Hepatocyte (in vitro differentiated cells): ENCODE results near the gene HINFP. TPM values are rescaled to one million over a fixed set of nuclear protein-coding genes. Genes with fewer than 3 reads are reported as not detected.

ENCODE experiments used
- DNase-seq: peaks from one replicate; pipeline ENCODE4 v3.0.0-alpha.2; 2016; ENCODE audit warnings: low spot score
- H2AFZ ChIP-seq: fragments of 200-600 bp; sonication (generic); 2 replicates; pipeline ENCODE4 v1.6.0; 2016; ENCODE audit warnings: antibody characterized with exemption, mild to moderate bottlenecking
- H3K27ac ChIP-seq: fragments of 200-600 bp; sonication (generic); 2 replicates; pipeline ENCODE4 v1.5.1; 2016; ENCODE audit warnings: mild to moderate bottlenecking
- H3K27me3 ChIP-seq: fragments of 200-600 bp; sonication (generic); 2 replicates; pipeline ENCODE4 v1.6.1; 2016
- H3K36me3 ChIP-seq: fragments of 200-600 bp; sonication (generic); replicated peaks from 2 replicates; pipeline ENCODE4 v1.5.1; 2016; ENCODE audit warnings: low read depth; ENCODE audit not compliant: insufficient read depth
- H3K4me1 ChIP-seq: fragments of 200-600 bp; sonication (generic); 2 replicates; pipeline ENCODE4 v1.5.1; 2016; ENCODE audit warnings: mild to moderate bottlenecking, moderate library complexity; ENCODE audit not compliant: insufficient read depth
- H3K4me2 ChIP-seq: fragments of 200-600 bp; sonication (generic); 2 replicates; pipeline ENCODE4 v1.6.0; 2016
- H3K4me3 ChIP-seq: fragments of 200-600 bp; sonication (generic); 2 replicates; pipeline ENCODE4 v1.5.1; 2016; ENCODE audit warnings: mild to moderate bottlenecking
- H3K79me2 ChIP-seq: fragments of 200-600 bp; sonication (generic); 2 replicates; pipeline ENCODE4 v1.6.0; 2017; ENCODE audit warnings: mild to moderate bottlenecking
- H3K9me2 ChIP-seq: fragments of 200-600 bp; sonication (generic); replicated peaks from 2 replicates; pipeline ENCODE4 v1.6.0; 2017; ENCODE audit warnings: mild to moderate bottlenecking; ENCODE audit not compliant: insufficient read depth
- H3K9me3 ChIP-seq: fragments of 200-600 bp; sonication (generic); 2 replicates; pipeline ENCODE4 v1.5.1; 2016; ENCODE audit warnings: low read depth, mild to moderate bottlenecking
- H4K20me1 ChIP-seq: fragments of 200-600 bp; sonication (generic); 2 replicates; pipeline ENCODE4 v1.6.0; 2016; ENCODE audit warnings: mild to moderate bottlenecking; ENCODE audit not compliant: insufficient read depth, poor library complexity, severe bottlenecking
- EZH2 ChIP-seq: fragments of 200-600 bp; sonication (generic); IDR thresholded peaks from 2 replicates; pipeline ENCODE4 v1.6.1; 2016; ENCODE audit warnings: antibody characterized with exemption, mild to moderate bottlenecking, borderline replicate concordance
- EZH2phosphoT487 ChIP-seq: fragments of 200-600 bp; sonication (generic); IDR thresholded peaks from one replicate; pipeline ENCODE4 v1.6.1; 2018; ENCODE audit warnings: antibody characterized with exemption, mild to moderate bottlenecking, low read depth, moderate library complexity; ENCODE audit not compliant: unreplicated experiment, severe bottlenecking
- WGBS: methylation state at CpG from one replicate; pipeline ENCODE4 v1.1.6; 2016; ENCODE audit warnings: low lambda C conversion rate; ENCODE audit errors: missing lambda C conversion rate; 5-methylcytosine and 5-hydroxymethylcytosine counted together
- polyA plus RNA-seq: library from polyadenylated mRNA; unstranded; fragments of >200 nt; fragmentation: Nextera tagmentation; extraction: Ambion mirVana; gene quantifications from 2 replicates; pipeline ENCODE4 v1.2.1, GENCODE V29; 2016
- total RNA-seq: library from RNA; depleted of rRNA; stranded (reverse); fragments of >200 nt; gene quantifications from 2 replicates; pipeline ENCODE4 v1.2.3, GENCODE V29; 2014
- TF ChIP-seq, protein P1 (sequence below): fragments of 200-600 bp; sonication (generic); IDR thresholded peaks from 2 replicates; pipeline ENCODE4 v1.5.1; 2016; ENCODE audit warnings: antibody characterized with exemption, mild to moderate bottlenecking; ENCODE audit not compliant: poor library complexity

Gene HINFP
- total and polyA plus RNA-seq, 2 experiments from 2014 or later, result 19.8 to 25.3 TPM

DNA sequence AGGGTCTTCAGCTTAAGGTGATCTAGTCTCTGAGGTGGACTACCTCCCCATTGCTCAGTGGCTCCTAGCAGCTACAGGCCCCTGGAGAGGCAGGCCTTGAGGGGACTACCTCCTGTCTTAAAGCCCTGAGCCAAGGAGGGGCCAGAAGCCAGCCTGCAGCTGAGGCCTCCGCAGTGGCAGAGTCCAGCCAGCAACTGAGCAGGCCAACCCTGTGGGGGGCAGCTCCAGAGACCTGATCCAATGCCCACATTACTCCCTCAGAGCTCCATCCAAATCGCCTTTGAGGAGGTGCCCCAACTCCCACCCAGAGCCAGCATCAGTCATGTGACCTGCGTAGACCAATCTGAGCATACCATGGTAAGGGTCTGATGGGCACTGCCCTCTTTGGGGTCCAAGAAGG lies 11.5 kb upstream of the HINFP start:
- H2AFZ ChIP-seq, result no peak overlapping the region
- H3K36me3 ChIP-seq, result no peaks in the 10 kb centered on the region
- H4K20me1 ChIP-seq, result no peaks in the 10 kb centered on the region
- peaks cover 17% of the 10 kb centered on the region for H3K79me2 ChIP-seq
- H3K4me2 ChIP-seq, result no peak overlapping the region
- DNase-seq, result no peak
- no peak overlapping the region for H3K4me3 ChIP-seq
- WGBS, result 90% methylated on average over 3 of the region's 3 CpGs
- TF ChIP-seq EZH2 (no peak), EZH2phosphoT487 (no peak)
- TF ChIP-seq, protein P1, sequence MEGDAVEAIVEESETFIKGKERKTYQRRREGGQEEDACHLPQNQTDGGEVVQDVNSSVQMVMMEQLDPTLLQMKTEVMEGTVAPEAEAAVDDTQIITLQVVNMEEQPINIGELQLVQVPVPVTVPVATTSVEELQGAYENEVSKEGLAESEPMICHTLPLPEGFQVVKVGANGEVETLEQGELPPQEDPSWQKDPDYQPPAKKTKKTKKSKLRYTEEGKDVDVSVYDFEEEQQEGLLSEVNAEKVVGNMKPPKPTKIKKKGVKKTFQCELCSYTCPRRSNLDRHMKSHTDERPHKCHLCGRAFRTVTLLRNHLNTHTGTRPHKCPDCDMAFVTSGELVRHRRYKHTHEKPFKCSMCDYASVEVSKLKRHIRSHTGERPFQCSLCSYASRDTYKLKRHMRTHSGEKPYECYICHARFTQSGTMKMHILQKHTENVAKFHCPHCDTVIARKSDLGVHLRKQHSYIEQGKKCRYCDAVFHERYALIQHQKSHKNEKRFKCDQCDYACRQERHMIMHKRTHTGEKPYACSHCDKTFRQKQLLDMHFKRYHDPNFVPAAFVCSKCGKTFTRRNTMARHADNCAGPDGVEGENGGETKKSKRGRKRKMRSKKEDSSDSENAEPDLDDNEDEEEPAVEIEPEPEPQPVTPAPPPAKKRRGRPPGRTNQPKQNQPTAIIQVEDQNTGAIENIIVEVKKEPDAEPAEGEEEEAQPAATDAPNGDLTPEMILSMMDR, result no peak
- H3K4me1 ChIP-seq, result peaks cover 20% of the 10 kb centered on the region
- no peaks in the 10 kb centered on the region for H3K9me2 ChIP-seq
- no peaks in the 10 kb centered on the region for H3K9me3 ChIP-seq
- no peak overlapping the region for H3K27ac ChIP-seq
- no peaks in the 10 kb centered on the region for H3K27me3 ChIP-seq

DNA sequence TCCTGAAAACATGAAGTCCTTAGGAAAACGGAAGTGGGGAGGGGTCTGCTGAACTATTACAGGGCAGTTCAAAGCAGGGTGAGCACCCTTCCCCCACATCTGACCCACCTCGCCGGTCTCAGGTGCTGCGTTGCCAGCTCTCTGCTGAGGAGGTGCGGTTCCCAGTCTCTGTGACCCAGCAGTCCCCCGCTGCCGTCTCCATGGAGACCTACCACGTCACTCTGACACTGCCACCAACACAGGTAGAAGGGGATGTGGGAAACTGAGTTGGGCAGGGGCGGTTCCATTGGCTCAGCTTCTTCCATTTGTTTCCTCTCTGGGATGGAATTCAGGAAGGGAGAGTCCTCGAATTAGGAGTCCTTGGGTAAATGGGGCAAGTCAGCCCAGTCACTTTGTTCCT lies 10.9 kb upstream of the HINFP start:
- H3K9me2 ChIP-seq, result no peaks in the 10 kb centered on the region
- H3K4me3 ChIP-seq, result no peak overlapping the region
- no peaks in the 10 kb centered on the region for H3K27me3 ChIP-seq
- H2AFZ ChIP-seq, result no peak overlapping the region
- DNase-seq, result no peak
- no peaks in the 10 kb centered on the region for H4K20me1 ChIP-seq
- no peak overlapping the region for H3K27ac ChIP-seq
- peaks cover 20% of the 10 kb centered on the region for H3K4me1 ChIP-seq
- TF ChIP-seq EZH2 (no peak), EZH2phosphoT487 (no peak)
- TF ChIP-seq, protein P1, result no peak
- 91% methylated on average over 10 of the region's 10 CpGs for WGBS
- peaks cover 17% of the 10 kb centered on the region for H3K79me2 ChIP-seq
- H3K36me3 ChIP-seq, result no peaks in the 10 kb centered on the region
- no peak overlapping the region for H3K4me2 ChIP-seq
- H3K9me3 ChIP-seq, result no peaks in the 10 kb centered on the region

DNA sequence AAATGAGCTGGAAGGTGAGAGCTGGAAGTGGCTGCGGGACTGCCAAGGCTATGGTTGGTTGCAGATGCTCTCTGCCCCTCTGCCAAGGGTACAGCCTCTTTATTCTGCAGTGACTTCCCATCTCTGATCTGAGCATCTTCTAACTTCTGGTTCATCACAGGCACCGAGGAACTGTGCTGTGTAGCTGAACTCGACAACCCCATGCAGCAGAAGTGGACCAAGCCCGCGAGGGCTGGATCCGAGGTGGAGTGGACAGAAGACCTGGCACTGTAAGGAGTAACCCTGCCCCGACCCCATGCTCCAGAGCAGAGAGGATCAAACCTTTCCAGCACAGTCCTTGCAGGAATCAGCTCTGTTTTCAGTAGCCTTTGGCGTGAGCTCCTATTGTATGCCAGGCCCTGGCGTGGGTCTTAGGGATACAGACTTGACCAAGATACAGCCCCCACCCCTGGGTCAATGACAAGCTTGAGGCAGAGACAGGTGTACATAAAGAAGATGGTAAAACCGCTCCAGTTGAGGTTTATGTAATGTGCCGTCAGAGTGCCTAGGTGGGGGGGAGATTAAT lies 9.9 kb upstream of the HINFP start:
- Histone ChIP-seq H3K27me3 (no peaks in the 10 kb centered on the region), H4K20me1 (no peaks in the 10 kb centered on the region), H3K27ac (no peak overlapping the region), H3K79me2 (peaks cover 17% of the 10 kb centered on the region), H3K4me2 (no peak overlapping the region), H3K4me1 (peaks cover 19% of the 10 kb centered on the region), H2AFZ (no peak overlapping the region), H3K9me3 (no peaks in the 10 kb centered on the region), H3K4me3 (no peak overlapping the region), H3K9me2 (no peaks in the 10 kb centered on the region), H3K36me3 (no peaks in the 10 kb centered on the region)
- no peak for DNase-seq
- 93% methylated on average over 11 of the region's 11 CpGs for WGBS
- TF ChIP-seq, protein P1, result no peak
- TF ChIP-seq EZH2phosphoT487, result no peak
- TF ChIP-seq EZH2, result no peak
